Activated naive CD8-positive, alpha-beta T cell (primary cell): ENCODE results near the gene TMX4.
"Not testable (repeated sequence)": the region's sequence is repeated elsewhere in the genome, so short reads cannot be mapped to it uniquely, and the experiment has no call there.

ENCODE experiments used
- H3K27ac Mint-ChIP-seq: one replicate; pipeline ENCODE4 v1.8.0; 2021; ENCODE audit warnings: mixed read lengths
- H3K27me3 Mint-ChIP-seq: one replicate; pipeline ENCODE4 v1.8.0; 2021; ENCODE audit warnings: mixed read lengths
- H3K36me3 Mint-ChIP-seq: one replicate; pipeline ENCODE4 v1.8.0; 2021; ENCODE audit warnings: mixed read lengths
- H3K4me1 Mint-ChIP-seq: one replicate; pipeline ENCODE4 v1.8.0; 2021; ENCODE audit warnings: low read depth, mixed read lengths
- H3K4me3 Mint-ChIP-seq: one replicate; pipeline ENCODE4 v1.8.0; 2021; ENCODE audit warnings: mild to moderate bottlenecking, mixed read lengths
- H3K9me3 Mint-ChIP-seq: one replicate; pipeline ENCODE4 v1.8.0; 2021; ENCODE audit warnings: low read depth, mixed read lengths

Gene TMX4

DNA sequence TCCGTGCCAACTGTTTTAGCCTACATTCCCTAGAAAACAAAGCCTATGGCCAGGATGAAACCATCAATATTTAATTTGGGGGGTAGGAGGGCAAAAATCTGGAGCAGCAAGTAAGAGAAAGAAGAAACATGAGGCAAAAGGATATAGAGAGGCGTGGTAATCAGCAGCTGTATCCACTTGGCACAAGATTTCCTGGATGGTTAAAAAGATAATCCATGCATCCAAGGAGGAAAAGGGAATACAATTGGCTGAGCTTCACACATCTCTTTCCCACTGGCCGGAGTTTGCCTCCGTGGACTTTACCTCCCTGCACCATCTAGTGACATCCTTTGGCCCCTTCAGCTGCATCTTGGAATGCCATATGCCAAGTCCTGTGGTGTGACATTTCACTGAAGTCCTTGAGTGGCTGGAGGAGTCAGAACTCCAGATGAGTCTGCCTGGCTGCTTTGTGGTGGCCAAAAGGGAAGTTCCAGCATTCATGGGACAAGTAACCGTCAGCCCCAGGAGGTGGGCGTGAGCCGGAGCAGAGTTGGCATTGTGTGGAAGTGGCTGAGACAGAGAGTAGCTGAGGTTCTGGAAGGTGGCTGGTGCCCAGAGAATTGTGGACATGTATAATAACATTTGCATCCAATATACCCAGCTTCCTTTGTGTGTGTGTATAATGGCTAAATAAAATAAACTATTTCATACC, 13.7 kb upstream of the TMX4 start:
- peaks cover 3% of the 10 kb centered on the region for H3K27me3 Mint-ChIP-seq
- H3K9me3 Mint-ChIP-seq, result no peaks in the 10 kb centered on the region
- H3K27ac Mint-ChIP-seq, result no peak overlapping the region
- H3K4me1 Mint-ChIP-seq, result no peaks in the 10 kb centered on the region
- H3K4me3 Mint-ChIP-seq, result no peak overlapping the region
- no peaks in the 10 kb centered on the region for H3K36me3 Mint-ChIP-seq

GRCh38 chr20:8032499-8032898, 12.9 kb upstream of the TMX4 start:
- Mint-ChIP-seq H3K36me3 (no peaks in the 10 kb centered on the region), H3K27me3 (peaks cover 3% of the 10 kb centered on the region), H3K4me1 (no peaks in the 10 kb centered on the region), H3K27ac (no peak overlapping the region), H3K4me3 (no peak overlapping the region), H3K9me3 (no peaks in the 10 kb centered on the region)

GRCh38 chr20:8031539-8031938, 12.0 kb upstream of the TMX4 start:
- not testable (repeated sequence) for H3K9me3 Mint-ChIP-seq, H3K27ac Mint-ChIP-seq, H3K4me3 Mint-ChIP-seq, H3K4me1 Mint-ChIP-seq, H3K36me3 Mint-ChIP-seq, H3K27me3 Mint-ChIP-seq

- no peaks in the 10 kb centered on the region for H3K36me3 Mint-ChIP-seq
- H3K27ac Mint-ChIP-seq, result no peak overlapping the region
- H3K4me1 Mint-ChIP-seq, result peaks cover 19% of the 10 kb centered on the region
- H3K4me3 Mint-ChIP-seq, result no peak overlapping the region
- H3K27me3 Mint-ChIP-seq, result no peaks in the 10 kb centered on the region
- no peaks in the 10 kb centered on the region for H3K9me3 Mint-ChIP-seq
These were observed 2.1 kb upstream of the TMX4 start for GRCh38 chr20:8021541-8022269.

DNA sequence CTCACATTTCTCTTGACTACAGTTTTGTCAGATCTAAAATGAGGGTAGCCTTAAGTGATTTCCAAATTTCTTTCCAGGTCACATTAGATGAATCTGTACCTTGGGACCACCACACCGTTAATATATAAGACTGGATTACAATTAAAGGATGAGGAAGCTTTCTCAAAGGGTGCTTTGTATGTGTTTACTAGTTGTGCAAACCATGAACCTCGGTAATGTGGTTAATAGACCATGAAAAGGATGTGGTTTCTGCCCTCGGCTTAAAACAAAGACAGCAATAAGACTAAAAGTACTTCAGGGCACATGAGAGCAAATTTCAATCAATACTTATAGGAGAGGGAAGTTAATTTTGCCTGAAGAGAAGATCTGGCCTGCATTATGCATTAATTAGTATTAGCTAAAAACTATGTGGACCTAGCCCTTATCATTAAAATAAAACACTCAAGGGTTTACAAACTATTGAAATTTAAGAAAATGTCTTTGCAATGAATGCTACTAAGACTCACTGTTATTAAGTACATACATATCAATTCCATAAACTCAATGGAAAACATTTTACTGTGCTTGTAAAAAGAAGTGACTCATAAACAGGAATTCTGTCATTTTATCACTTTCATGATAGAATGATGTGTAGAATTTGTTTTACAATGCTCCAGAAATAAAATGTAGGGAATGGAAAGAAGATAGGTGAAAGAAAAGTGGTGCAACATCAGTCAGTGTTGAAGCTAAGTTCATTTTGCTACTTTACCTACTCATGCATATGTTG, 936 bp upstream of the TMX4 start:
- Mint-ChIP-seq H3K9me3 (no peaks in the 10 kb centered on the region), H3K4me3 (no peak overlapping the region), H3K36me3 (no peaks in the 10 kb centered on the region), H3K27ac (no peak overlapping the region), H3K4me1 (peaks cover 28% of the 10 kb centered on the region), H3K27me3 (no peaks in the 10 kb centered on the region)

DNA sequence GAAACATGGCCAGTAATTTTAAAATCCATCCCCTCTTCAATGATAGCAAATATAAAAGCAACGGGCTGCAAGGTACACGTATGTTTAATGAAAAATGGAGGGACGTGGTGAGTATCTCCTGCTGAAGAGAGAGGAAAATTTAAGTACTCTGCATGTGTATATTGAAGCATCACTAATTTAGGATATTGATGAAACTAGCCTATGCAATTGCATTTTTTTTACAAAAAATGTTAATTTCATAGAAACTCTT, 362 bp upstream of the TMX4 start:
- Mint-ChIP-seq H3K36me3 (peaks cover 2% of the 10 kb centered on the region), H3K27ac (peak overlapping the region; percentile 85), H3K4me1 (peaks cover 33% of the 10 kb centered on the region)

GRCh38 chr20:8018958-8019245, 659 bp downstream of the TMX4 start:
- Mint-ChIP-seq H3K36me3 (peaks cover 5% of the 10 kb centered on the region), H3K4me3 (peak overlapping the region; percentile 91), H3K9me3 (no peaks in the 10 kb centered on the region), H3K4me1 (peaks cover 40% of the 10 kb centered on the region), H3K27ac (peak overlapping the region; percentile 79), H3K27me3 (no peaks in the 10 kb centered on the region)

More for the DNA sequence above, 362 bp upstream of the TMX4 start:
- Mint-ChIP-seq H3K4me3 (no peak overlapping the region), H3K9me3 (no peaks in the 10 kb centered on the region), H3K27me3 (no peaks in the 10 kb centered on the region)

- Mint-ChIP-seq H3K9me3 (no peaks in the 10 kb centered on the region), H3K4me3 (no peak overlapping the region), H3K27me3 (no peaks in the 10 kb centered on the region), H3K36me3 (peaks cover 11% of the 10 kb centered on the region), H3K27ac (no peak overlapping the region), H3K4me1 (peaks cover 39% of the 10 kb centered on the region)
These were observed 6.8 kb downstream of the TMX4 start for GRCh38 chr20:8012724-8013123.

DNA sequence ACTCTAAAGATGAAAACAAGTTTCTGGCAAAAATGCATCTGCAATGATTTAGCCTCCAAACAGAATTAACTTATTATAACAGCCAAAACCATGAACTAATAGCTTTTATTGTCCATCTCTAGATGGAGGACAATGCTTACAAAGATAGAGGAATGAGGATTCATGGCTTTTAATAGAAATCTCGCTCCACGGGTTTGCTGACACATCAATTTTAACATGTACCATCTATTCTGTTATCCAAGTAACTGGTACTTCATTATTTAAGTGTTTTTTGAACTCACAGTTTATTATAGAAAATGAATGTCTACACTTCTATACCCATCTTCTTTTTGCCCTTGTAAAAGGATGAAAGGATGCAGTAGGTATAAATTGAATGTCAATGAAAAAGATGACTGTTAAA, 10.8 kb downstream of the TMX4 start:
- Mint-ChIP-seq H3K4me1 (peaks cover 7% of the 10 kb centered on the region), H3K27me3 (no peaks in the 10 kb centered on the region), H3K9me3 (no peaks in the 10 kb centered on the region), H3K36me3 (peaks cover 18% of the 10 kb centered on the region), H3K4me3 (no peak overlapping the region), H3K27ac (no peak overlapping the region)

- Mint-ChIP-seq H3K27me3 (no peaks in the 10 kb centered on the region), H3K36me3 (peaks cover 16% of the 10 kb centered on the region), H3K9me3 (no peaks in the 10 kb centered on the region), H3K4me3 (no peak overlapping the region), H3K27ac (no peak overlapping the region), H3K4me1 (peaks cover 5% of the 10 kb centered on the region)
These were observed 12.1 kb downstream of the TMX4 start for GRCh38 chr20:8007490-8007889.

DNA sequence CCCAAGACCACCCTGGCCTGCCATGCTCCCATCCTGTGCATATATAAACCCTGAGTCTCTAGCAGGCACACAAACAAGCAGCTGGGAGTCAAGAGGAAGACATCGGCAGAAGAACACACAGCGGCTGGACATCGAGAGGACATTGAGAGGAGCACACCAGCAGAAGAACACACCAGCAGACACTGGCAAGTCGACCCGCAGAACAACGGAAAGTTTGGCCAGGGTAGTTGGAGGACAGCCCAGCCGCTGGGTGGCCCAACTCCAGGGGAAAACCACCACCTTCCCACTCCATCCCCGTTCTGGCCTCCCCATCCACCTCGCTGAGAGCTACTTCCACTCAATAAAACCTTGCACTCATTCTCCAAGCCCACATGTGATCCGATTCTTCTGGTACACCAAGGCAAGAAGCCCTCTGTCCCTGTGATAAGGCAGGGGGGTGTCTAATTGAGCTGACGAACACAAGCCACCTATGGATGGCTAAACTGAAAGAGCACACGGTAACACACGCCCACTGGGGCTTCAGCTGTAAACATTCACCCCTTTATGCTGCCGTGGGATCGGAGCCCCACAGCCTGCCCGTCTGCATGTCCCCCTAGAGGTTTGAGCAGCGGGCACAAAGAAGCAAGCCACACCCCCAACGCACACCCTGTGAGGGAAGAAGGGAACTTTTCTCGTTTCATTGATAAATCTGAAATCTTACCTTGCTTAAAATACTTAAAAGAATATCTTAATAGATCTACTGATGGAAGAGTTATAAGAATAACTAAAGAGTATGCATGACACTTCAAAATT, 13.8 kb downstream of the TMX4 start:
- Mint-ChIP-seq H3K4me1 (no peaks in the 10 kb centered on the region), H3K4me3 (no peak overlapping the region), H3K9me3 (no peaks in the 10 kb centered on the region), H3K27ac (no peak overlapping the region), H3K27me3 (no peaks in the 10 kb centered on the region), H3K36me3 (peaks cover 20% of the 10 kb centered on the region)

- Mint-ChIP-seq H3K4me3 (no peak overlapping the region), H3K4me1 (no peaks in the 10 kb centered on the region), H3K36me3 (peaks cover 26% of the 10 kb centered on the region), H3K9me3 (no peaks in the 10 kb centered on the region), H3K27me3 (no peaks in the 10 kb centered on the region), H3K27ac (no peak overlapping the region)
These were observed 14.5 kb downstream of the TMX4 start for GRCh38 chr20:8005033-8005432.

DNA sequence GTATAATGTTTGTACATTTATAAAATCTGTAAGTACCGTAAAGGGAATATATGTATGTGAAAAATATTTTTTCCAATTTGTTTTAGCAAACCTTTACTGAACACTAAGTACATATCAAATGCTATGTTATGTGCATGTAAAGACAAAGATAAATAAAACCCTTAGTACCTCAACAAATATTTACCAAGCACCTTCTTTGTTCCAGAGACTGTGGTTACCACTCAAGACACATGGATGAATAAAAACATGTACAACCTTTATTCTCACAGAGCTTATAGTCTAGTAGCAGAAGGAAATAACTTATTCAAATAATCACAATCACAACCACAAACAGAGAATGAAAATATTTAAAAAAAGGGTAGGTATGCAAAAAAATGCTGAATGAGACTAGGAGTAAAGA, 17.5 kb downstream of the TMX4 start:
- H3K27ac Mint-ChIP-seq, result no peak overlapping the region
- no peaks in the 10 kb centered on the region for H3K4me1 Mint-ChIP-seq
- peaks cover 21% of the 10 kb centered on the region for H3K36me3 Mint-ChIP-seq
- no peak overlapping the region for H3K4me3 Mint-ChIP-seq
- H3K27me3 Mint-ChIP-seq, result no peaks in the 10 kb centered on the region
- H3K9me3 Mint-ChIP-seq, result no peaks in the 10 kb centered on the region

DNA sequence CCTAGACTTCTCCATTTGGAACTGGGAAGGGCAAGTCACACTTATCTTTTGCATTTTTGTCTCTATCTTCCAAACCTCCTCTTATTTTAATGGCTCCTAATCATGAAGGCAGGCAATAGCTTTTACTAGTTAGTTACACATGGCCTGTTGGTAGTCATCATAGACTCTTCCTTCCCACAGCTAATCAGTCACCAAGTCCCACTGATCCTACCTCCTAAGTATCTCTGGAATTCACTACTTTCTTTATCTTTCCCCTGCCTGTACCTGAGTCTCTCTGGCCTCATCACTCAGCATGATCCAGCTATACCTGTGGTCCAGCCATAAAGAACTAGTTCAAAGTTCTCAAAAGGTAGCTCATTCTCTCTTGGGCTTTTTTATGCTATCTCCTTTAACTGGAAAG, 18.8 kb downstream of the TMX4 start:
- Mint-ChIP-seq H3K27ac (no peak overlapping the region), H3K4me1 (no peaks in the 10 kb centered on the region), H3K9me3 (no peaks in the 10 kb centered on the region), H3K4me3 (no peak overlapping the region), H3K27me3 (no peaks in the 10 kb centered on the region), H3K36me3 (peaks cover 16% of the 10 kb centered on the region)

DNA sequence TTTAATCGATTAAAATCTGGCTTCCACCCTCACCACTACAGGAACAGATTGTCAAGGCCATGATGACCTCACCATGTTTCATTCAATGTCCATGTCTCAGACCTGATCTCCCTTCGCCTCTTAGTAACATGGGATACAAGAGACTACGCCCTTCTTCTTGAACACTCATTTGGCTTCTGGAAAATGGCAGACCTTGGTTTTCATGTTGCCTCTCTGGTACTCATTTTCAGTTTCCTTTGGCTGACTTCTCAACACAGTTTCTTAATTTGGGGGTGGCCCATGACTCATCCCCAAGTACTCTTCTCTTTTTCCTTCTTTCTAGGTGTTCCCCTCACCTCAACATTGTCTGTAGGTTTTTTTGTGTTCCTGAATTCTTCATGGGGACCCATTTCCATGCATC, 22.7 kb downstream of the TMX4 start:
- no peak overlapping the region for H3K4me3 Mint-ChIP-seq
- H3K4me1 Mint-ChIP-seq, result no peaks in the 10 kb centered on the region
- H3K27me3 Mint-ChIP-seq, result no peaks in the 10 kb centered on the region
- H3K36me3 Mint-ChIP-seq, result peaks cover 28% of the 10 kb centered on the region
- H3K9me3 Mint-ChIP-seq, result peaks cover 11% of the 10 kb centered on the region
- H3K27ac Mint-ChIP-seq, result no peak overlapping the region
